Coronary artery (tissue), 2 donors: ENCODE measurements around the gene ATP6AP1.

Experiments used
- DNase-seq: peaks from one replicate; pipeline ENCODE4 v3.0.0-alpha.2; 2017; ENCODE audit warnings: low spot score
- H3K27ac ChIP-seq, 2 donors: fragments of 200-600 bp; sonication (generic); one replicate each; pipeline ENCODE4 v1.5.1; 2016 to 2019
- H3K4me3 ChIP-seq: fragments of 200-600 bp; sonication (generic); 2 replicates; pipeline ENCODE4 v1.5.1; 2016; ENCODE audit warnings: mild to moderate bottlenecking, moderate library complexity
- CTCF ChIP-seq: fragments of 200-600 bp; sonication (generic); IDR thresholded peaks from one replicate; pipeline ENCODE4 v1.5.1; 2019; ENCODE audit warnings: antibody characterized with exemption

Gene ATP6AP1

GRCh38 chrX:154483325-154483724, 54.8 kb downstream of the ATP6AP1 start:
- peak; percentile 67 for DNase-seq
- H3K4me3 ChIP-seq = no peak overlapping the region
- TF ChIP-seq CTCF = no peak
- no peak overlapping the region for H3K27ac ChIP-seq

GRCh38 chrX:154484255-154485149, 56.0 kb downstream of the ATP6AP1 start:
- Histone ChIP-seq H3K4me3 (no peak overlapping the region), H3K27ac (peak overlapping the region in 1 of 2 donors; percentile 5)
- DNase-seq = no peak
- no peak for TF ChIP-seq CTCF

GRCh38 chrX:154485150-154486051, 56.9 kb downstream of the ATP6AP1 start:
- Histone ChIP-seq H3K27ac (peak overlapping the region in 1 of 2 donors; percentile 90), H3K4me3 (peak overlapping the region; percentile 85)
- peak; percentile 71 for DNase-seq
- no peak for TF ChIP-seq CTCF

GRCh38 chrX:154486052-154486395, 57.5 kb downstream of the ATP6AP1 start:
- H3K4me3 ChIP-seq = peak overlapping the region; percentile 85
- peak overlapping the region in 1 of 2 donors; percentile 90 for H3K27ac ChIP-seq
- no peak for DNase-seq
- no peak for TF ChIP-seq CTCF
